Neural progenitor cell (in vitro differentiated cells): Measurements from ENCODE around the gene FAIM2. TPM values are rescaled to one million over a fixed set of nuclear protein-coding genes. Genes with fewer than 3 reads are reported as not detected.

Experiments
- DNase-seq: peaks from one replicate; pipeline ENCODE4 v3.0.0-alpha.2; 2016; ENCODE audit warnings: low spot score
- H2AFZ ChIP-seq: fragments of 200-600 bp; sonication (generic); replicated peaks from 2 replicates; pipeline ENCODE4 v1.6.1; 2016; ENCODE audit warnings: antibody characterized with exemption
- H3F3A ChIP-seq: fragments of 200-600 bp; sonication (generic); 2 replicates; pipeline ENCODE4 v1.6.1; 2016; ENCODE audit warnings: antibody characterized with exemption, low read depth
- H3K27ac ChIP-seq: fragments of 200-600 bp; sonication (generic); 2 replicates; pipeline ENCODE4 v1.5.1; 2016; ENCODE audit warnings: mild to moderate bottlenecking
- H3K27me3 ChIP-seq: fragments of 200-600 bp; sonication (generic); 2 replicates; pipeline ENCODE4 v1.6.1; 2016; ENCODE audit warnings: mild to moderate bottlenecking, moderate library complexity
- H3K36me3 ChIP-seq: fragments of 200-600 bp; sonication (generic); 2 replicates; pipeline ENCODE4 v1.5.1; 2016
- H3K4me1 ChIP-seq: fragments of 200-600 bp; sonication (generic); 2 replicates; pipeline ENCODE4 v1.6.1; 2016; ENCODE audit warnings: mixed run types
- H3K4me2 ChIP-seq: fragments of 200-600 bp; sonication (generic); 2 replicates; pipeline ENCODE4 v1.6.1; 2016
- H3K4me3 ChIP-seq: fragments of 200-600 bp; sonication (generic); 2 replicates; pipeline ENCODE4 v1.5.1; 2016
- H3K79me2 ChIP-seq: fragments of 200-600 bp; sonication (generic); 2 replicates; pipeline ENCODE4 v1.6.1; 2016; ENCODE audit warnings: low read depth
- H3K9ac ChIP-seq: fragments of 200-600 bp; sonication (generic); 2 replicates; pipeline ENCODE4 v1.6.1; 2016
- H3K9me3 ChIP-seq: fragments of 200-600 bp; sonication (generic); 2 replicates; pipeline ENCODE4 v1.5.1; 2016; ENCODE audit warnings: low read depth
- H4K20me1 ChIP-seq: fragments of 200-600 bp; sonication (generic); 2 replicates; pipeline ENCODE4 v1.6.1; 2016; ENCODE audit warnings: low read depth
- H3K27ac Mint-ChIP-seq: 3 replicates; pipeline ENCODE4 v1.8.0; 2021; ENCODE audit warnings: mixed read lengths
- H3K27me3 Mint-ChIP-seq: 2 replicates; pipeline ENCODE4 v1.8.0; 2022; ENCODE audit warnings: low read depth, mild to moderate bottlenecking, inconsistent platforms, moderate library complexity, mixed read lengths; ENCODE audit not compliant: insufficient read depth
- H3K36me3 Mint-ChIP-seq: 3 replicates; pipeline ENCODE4 v1.8.0; 2021; ENCODE audit warnings: mixed read lengths
- H3K4me1 Mint-ChIP-seq: 3 replicates; pipeline ENCODE4 v1.8.0; 2021; ENCODE audit warnings: mixed read lengths
- H3K4me3 Mint-ChIP-seq: 3 replicates; pipeline ENCODE4 v1.8.0; 2021; ENCODE audit warnings: mild to moderate bottlenecking, moderate library complexity, mixed read lengths
- H3K9me3 Mint-ChIP-seq: 3 replicates; pipeline ENCODE4 v1.8.0; 2020; ENCODE audit warnings: mixed read lengths
- CTCF ChIP-seq: fragments of 200-600 bp; sonication (generic); IDR thresholded peaks from 2 replicates; pipeline ENCODE4 v1.5.1; 2017; ENCODE audit warnings: antibody characterized with exemption, mild to moderate bottlenecking
- EZH2 ChIP-seq: fragments of 200-600 bp; sonication (generic); IDR thresholded peaks from 2 replicates; pipeline ENCODE4 v1.6.1; 2017; ENCODE audit warnings: antibody characterized with exemption, mild to moderate bottlenecking, moderate library complexity
- EZH2phosphoT487 ChIP-seq: fragments of 200-600 bp; sonication (generic); IDR thresholded peaks from 2 replicates; pipeline ENCODE4 v1.6.1; 2017; ENCODE audit warnings: antibody characterized with exemption
- total RNA-seq: library from RNA; depleted of rRNA; stranded (reverse); fragments of >200 nt; gene quantifications from 2 replicates; pipeline ENCODE4 v1.2.3, GENCODE V29; 2015; ENCODE audit warnings: low replicate concordance

Gene FAIM2
- total RNA-seq, 1 donor from 2014 or later: 0.39 TPM

DNA sequence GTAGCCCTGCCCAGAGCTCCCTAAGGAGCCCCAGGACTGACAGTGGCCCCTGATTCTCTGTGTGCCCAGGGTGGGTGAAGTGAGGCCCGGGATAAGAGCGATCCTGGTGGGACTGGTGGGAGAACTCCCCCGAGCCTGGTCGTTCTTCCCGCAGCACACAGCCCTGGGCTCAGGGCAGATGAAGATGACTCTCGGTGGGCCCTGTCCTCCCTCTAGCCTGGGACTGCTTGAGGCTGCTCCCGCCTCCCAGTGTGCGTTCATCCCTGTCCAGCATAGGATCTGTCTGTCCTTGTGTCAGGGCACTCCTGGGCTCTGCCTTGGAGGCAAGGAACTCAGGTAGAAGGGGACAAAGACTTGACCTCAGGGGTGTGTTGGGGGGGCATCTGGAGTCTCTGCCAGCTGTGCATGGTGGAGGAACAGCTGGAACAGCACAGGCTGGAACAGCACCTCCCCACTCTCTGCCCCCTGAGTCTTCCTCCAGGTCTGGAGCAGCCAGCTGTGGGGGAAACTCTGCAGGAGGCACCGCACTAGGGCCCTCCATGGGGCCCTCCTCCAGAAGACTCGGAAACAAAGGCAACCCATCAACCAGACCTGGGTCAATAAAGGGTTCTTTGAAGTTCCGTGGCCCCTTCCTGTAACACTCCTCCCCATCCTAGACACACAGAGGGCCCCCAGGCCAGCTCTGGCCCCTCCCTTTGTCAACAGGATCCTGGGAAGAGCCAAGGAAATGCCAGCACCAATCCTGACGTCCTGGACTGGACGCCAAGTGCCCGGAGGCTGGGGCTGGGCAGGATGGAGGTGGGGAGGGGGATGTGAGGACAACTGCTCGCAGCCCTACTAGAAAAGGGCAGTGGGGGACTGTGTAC, 15.9 kb downstream of the FAIM2 start:
- Histone ChIP-seq H3K36me3 (no peaks in the 10 kb centered on the region), H3K4me1 (peaks cover 37% of the 10 kb centered on the region), H2AFZ (no peak overlapping the region), H3K4me3 (no peak overlapping the region), H3K27ac (no peak overlapping the region), H3K27me3 (no peaks in the 10 kb centered on the region), H3F3A (peaks cover 15% of the 10 kb centered on the region), H3K9me3 (no peaks in the 10 kb centered on the region), H3K4me2 (peak overlapping the region; percentile 31), H3K79me2 (no peaks in the 10 kb centered on the region), H4K20me1 (no peaks in the 10 kb centered on the region), H3K9ac (no peak overlapping the region)
- Mint-ChIP-seq H3K36me3 (no peaks in the 10 kb centered on the region), H3K4me3 (no peak overlapping the region), H3K9me3 (no peaks in the 10 kb centered on the region), H3K27me3 (peaks cover 13% of the 10 kb centered on the region), H3K27ac (peak overlapping the region; percentile 89), H3K4me1 (peaks cover 38% of the 10 kb centered on the region)
- no peak for DNase-seq
- TF ChIP-seq CTCF (no peak), EZH2 (no peak), EZH2phosphoT487 (no peak)

DNA sequence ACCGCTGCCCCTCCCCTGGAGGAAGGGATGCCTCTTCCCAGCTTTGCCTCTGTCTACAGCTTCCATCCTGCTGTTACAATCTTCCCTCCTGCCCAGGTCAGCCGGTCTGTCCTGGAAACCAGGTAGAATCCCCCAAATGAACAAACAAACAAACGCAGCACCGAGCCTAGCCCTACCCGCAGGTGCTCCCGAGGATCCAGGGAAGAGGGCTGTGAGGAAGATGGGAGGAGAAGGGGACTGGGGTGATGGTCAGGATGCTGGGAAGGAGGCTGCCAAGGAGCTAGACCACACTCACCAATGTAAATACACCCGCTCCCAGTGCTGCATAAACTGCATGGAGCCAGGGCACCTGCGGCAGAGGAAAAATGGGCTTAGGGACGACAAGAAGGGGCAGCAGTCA, 16.6 kb downstream of the FAIM2 start:
- Mint-ChIP-seq H3K4me1 (peaks cover 42% of the 10 kb centered on the region), H3K27me3 (peaks cover 11% of the 10 kb centered on the region), H3K4me3 (no peak overlapping the region), H3K27ac (peak overlapping the region; percentile 89), H3K36me3 (no peaks in the 10 kb centered on the region), H3K9me3 (no peaks in the 10 kb centered on the region)
- H4K20me1 ChIP-seq: no peaks in the 10 kb centered on the region
- H3K79me2 ChIP-seq: no peaks in the 10 kb centered on the region
- H3K9ac ChIP-seq: no peak overlapping the region
- H3K4me3 ChIP-seq: no peak overlapping the region
- H3F3A ChIP-seq: peaks cover 22% of the 10 kb centered on the region
- no peaks in the 10 kb centered on the region for H3K9me3 ChIP-seq
- H3K27ac ChIP-seq: no peak overlapping the region
- H3K36me3 ChIP-seq: no peaks in the 10 kb centered on the region
- no peak overlapping the region for H3K4me2 ChIP-seq
- no peak for DNase-seq
- TF ChIP-seq CTCF (no peak), EZH2 (no peak), EZH2phosphoT487 (no peak)
- peaks cover 44% of the 10 kb centered on the region for H3K4me1 ChIP-seq
- H3K27me3 ChIP-seq: no peaks in the 10 kb centered on the region
- no peak overlapping the region for H2AFZ ChIP-seq

DNA sequence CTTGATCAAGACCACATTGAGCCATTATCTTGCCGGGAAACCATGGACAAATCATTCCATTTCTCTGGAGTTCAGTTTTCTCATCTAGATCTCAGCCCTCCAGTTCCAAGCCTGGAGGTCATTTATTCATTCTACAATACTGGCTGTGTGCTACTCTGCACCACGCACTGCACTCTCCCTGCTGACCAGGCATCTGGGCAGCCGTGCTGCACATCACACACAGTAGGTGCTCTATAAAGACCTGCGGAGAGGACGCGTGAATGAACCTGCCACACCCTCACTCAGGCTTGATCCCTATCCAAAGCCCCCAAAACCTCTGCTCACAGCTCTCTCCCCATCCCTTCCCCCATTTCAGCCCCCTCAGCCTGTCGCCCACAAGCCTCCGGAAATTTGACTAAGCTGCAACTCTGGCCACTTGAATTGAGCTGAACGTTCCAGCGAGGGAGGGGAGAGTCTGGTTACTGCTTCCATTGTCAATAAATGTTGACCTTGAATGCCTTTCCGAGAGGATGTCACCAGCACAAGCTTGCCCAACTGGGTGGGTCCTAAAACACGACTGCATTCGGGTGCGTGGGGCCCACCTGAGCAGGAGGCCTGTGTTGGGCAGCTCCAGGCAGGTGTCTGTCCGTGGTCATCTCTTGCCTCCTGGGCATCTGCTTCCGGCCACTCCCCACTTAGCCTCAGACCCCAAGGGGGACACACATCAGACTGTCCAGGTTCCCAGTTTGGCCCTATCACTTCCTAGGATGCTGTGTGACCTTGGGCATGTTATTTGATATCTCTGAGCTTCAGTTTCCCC, 17.8 kb downstream of the FAIM2 start:
- H3K4me3 ChIP-seq: no peak overlapping the region
- no peak overlapping the region for H2AFZ ChIP-seq
- H3K79me2 ChIP-seq: no peaks in the 10 kb centered on the region
- H3K27ac ChIP-seq: no peak overlapping the region
- no peak overlapping the region for H3K9ac ChIP-seq
- no peak overlapping the region for H3K27ac Mint-ChIP-seq
- no peaks in the 10 kb centered on the region for H3K9me3 ChIP-seq
- H3K9me3 Mint-ChIP-seq: no peaks in the 10 kb centered on the region
- TF ChIP-seq EZH2: no peak
- no peak for TF ChIP-seq CTCF
- no peak for TF ChIP-seq EZH2phosphoT487
- H3K27me3 ChIP-seq: no peaks in the 10 kb centered on the region
- no peaks in the 10 kb centered on the region for H3K36me3 Mint-ChIP-seq
- peaks cover 53% of the 10 kb centered on the region for H3K4me1 ChIP-seq
- DNase-seq: no peak
- no peak overlapping the region for H3K4me3 Mint-ChIP-seq
- peaks cover 11% of the 10 kb centered on the region for H3K27me3 Mint-ChIP-seq
- peak overlapping the region; percentile 13 for H3K4me2 ChIP-seq
- H3K4me1 Mint-ChIP-seq: peaks cover 44% of the 10 kb centered on the region
- no peaks in the 10 kb centered on the region for H3K36me3 ChIP-seq
- peaks cover 34% of the 10 kb centered on the region for H3F3A ChIP-seq
- no peaks in the 10 kb centered on the region for H4K20me1 ChIP-seq
